Neutrophil (primary cell): ENCODE results near the gene WDFY4.

Source experiments
- H3K27ac ChIP-seq: fragments of 200-600 bp; sonication (generic); 2 replicates; pipeline ENCODE4 v1.5.1; 2016; ENCODE audit warnings: mild to moderate bottlenecking, moderate library complexity
- H3K27me3 ChIP-seq: fragments of 200-600 bp; sonication (generic); 2 replicates; pipeline ENCODE4 v1.6.0; 2016; ENCODE audit warnings: mild to moderate bottlenecking
- H3K36me3 ChIP-seq: fragments of 200-600 bp; sonication (generic); 2 replicates; pipeline ENCODE4 v1.5.1; 2017
- H3K4me1 ChIP-seq, 2 experiments: fragments of 200-600 bp in 1 of 2; sonication (generic) in 1 of 2; 1 replicate in 1 of 2; 2 replicates in 1 of 2; pipeline versions ENCODE4 v1.5.1 to v1.6.1; 2013 to 2016; ENCODE audit warnings: low read depth in 1 of 2, low read length in 1 of 2, mild to moderate bottlenecking in 1 of 2, moderate library complexity in 1 of 2; ENCODE audit not compliant: control insufficient read depth in 1 of 2, insufficient read depth in 1 of 2
- H3K4me3 ChIP-seq, 2 experiments: fragments of 200-600 bp in 1 of 2; sonication (generic) in 1 of 2; 1 replicate in 1 of 2; 2 replicates in 1 of 2; pipeline ENCODE4 v1.5.1; 2013 to 2016; ENCODE audit warnings: low read depth in 1 of 2, low read length in 1 of 2, mild to moderate bottlenecking in 1 of 2, moderate library complexity in 1 of 2
- H3K9me3 ChIP-seq: fragments of 200-600 bp; sonication (generic); 2 replicates; pipeline ENCODE4 v1.5.1; 2016
- TF ChIP-seq, protein P1 (sequence below): fragments of 200-600 bp; sonication (generic); IDR thresholded peaks from 2 replicates; pipeline ENCODE4 v1.5.1; 2016; ENCODE audit warnings: antibody characterized with exemption

WDFY4 gene

DNA sequence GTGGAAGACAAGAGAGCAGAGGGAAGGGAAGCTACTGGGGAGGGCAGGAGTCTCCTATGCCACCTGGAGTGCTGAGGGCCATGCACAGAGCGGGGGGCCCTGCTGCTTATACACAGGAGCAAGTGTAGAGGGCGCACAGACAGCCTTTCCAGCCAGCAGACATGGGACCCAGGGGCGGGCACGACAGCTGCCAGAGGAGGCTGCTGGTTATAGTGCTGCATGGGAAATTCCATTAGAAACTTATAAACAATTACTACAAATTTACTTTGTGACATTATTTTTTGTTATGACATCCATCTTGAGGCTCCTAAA lies 90.5 kb downstream of the WDFY4 start:
- Histone ChIP-seq H3K9me3 (no peaks in the 10 kb centered on the region), H3K27ac (no peak overlapping the region), H3K36me3 (peaks cover 71% of the 10 kb centered on the region), H3K4me1 (no peaks in the 10 kb centered on the region), H3K4me3 (no peak overlapping the region), H3K27me3 (no peaks in the 10 kb centered on the region)
- TF ChIP-seq, protein P1, sequence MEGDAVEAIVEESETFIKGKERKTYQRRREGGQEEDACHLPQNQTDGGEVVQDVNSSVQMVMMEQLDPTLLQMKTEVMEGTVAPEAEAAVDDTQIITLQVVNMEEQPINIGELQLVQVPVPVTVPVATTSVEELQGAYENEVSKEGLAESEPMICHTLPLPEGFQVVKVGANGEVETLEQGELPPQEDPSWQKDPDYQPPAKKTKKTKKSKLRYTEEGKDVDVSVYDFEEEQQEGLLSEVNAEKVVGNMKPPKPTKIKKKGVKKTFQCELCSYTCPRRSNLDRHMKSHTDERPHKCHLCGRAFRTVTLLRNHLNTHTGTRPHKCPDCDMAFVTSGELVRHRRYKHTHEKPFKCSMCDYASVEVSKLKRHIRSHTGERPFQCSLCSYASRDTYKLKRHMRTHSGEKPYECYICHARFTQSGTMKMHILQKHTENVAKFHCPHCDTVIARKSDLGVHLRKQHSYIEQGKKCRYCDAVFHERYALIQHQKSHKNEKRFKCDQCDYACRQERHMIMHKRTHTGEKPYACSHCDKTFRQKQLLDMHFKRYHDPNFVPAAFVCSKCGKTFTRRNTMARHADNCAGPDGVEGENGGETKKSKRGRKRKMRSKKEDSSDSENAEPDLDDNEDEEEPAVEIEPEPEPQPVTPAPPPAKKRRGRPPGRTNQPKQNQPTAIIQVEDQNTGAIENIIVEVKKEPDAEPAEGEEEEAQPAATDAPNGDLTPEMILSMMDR = no peak

DNA sequence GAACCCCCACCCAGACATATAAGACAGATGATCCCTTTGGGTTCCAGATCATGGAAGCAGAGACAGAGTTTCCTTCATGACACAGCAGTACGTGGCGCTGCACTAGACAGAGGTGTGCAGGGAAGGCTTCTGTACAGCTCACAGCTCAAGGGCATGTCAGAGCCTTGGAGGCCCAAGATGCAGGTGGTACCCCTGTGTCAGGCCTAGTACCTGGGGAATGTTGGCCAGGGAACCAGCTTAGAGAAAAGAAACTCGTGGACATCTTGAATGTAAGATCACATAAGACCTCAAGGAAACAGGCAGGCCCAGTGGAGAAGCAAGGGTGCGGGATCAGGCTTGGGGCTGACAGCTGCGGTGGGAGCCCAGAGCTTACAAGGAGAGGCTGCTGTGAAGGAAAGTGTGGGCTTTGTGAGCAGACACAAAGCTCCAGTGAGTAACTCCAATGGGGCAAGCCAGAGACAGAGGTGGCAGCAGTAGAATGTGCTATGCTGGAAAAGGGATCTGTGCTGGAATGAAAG lies 91.4 kb downstream of the WDFY4 start:
- Histone ChIP-seq H3K27ac (no peak overlapping the region), H3K27me3 (no peaks in the 10 kb centered on the region), H3K4me3 (no peak overlapping the region), H3K9me3 (no peaks in the 10 kb centered on the region), H3K36me3 (peaks cover 80% of the 10 kb centered on the region), H3K4me1 (no peaks in the 10 kb centered on the region)
- TF ChIP-seq, protein P1 = no peak

DNA sequence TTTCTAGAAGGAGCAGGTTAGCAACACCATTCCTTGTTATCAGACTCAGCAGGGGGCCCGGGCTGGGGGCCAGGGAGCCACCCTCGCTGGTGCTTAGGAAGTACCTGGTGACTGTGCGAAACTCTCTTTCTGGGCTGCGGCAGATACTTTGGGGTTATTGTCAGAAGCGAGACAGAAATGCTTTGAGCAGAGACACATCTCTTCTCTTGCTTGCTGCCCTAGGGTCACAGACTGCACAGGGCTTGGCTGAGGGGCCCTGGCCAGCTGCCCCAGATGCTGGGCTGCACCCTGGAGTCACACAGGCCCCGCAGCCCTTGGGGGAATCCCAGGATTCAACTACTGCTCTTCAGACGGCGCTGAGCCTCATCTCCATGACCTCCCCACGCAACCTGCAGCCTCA lies 91.9 kb downstream of the WDFY4 start:
- Histone ChIP-seq H3K4me3 (no peak overlapping the region), H3K27ac (no peak overlapping the region), H3K9me3 (no peaks in the 10 kb centered on the region), H3K27me3 (no peaks in the 10 kb centered on the region), H3K36me3 (peaks cover 84% of the 10 kb centered on the region), H3K4me1 (no peaks in the 10 kb centered on the region)
- TF ChIP-seq, protein P1 = no peak

DNA sequence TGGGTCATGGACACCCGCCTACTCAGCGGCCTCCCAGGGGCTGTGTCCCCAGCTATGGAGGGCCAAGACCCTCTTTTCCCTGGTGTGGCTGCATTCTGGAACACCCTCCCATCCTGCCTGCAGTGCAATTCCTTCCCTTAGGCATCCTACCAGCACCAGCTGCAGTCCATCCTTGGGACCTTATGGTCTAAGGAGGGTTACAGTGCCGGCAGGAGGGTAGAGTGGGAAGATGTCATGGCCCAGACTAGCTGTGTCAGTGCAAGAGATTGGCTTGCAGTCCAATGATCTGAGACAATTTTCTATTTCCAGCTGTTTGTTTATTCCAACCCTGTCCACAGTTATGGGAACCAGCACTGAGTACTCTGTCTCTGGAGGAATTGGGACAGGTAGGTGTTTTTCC lies 92.4 kb downstream of the WDFY4 start:
- TF ChIP-seq, protein P1 = no peak
- Histone ChIP-seq H3K4me1 (no peaks in the 10 kb centered on the region), H3K27ac (no peak overlapping the region), H3K27me3 (no peaks in the 10 kb centered on the region), H3K4me3 (no peak overlapping the region), H3K36me3 (peaks cover 90% of the 10 kb centered on the region), H3K9me3 (no peaks in the 10 kb centered on the region)

DNA sequence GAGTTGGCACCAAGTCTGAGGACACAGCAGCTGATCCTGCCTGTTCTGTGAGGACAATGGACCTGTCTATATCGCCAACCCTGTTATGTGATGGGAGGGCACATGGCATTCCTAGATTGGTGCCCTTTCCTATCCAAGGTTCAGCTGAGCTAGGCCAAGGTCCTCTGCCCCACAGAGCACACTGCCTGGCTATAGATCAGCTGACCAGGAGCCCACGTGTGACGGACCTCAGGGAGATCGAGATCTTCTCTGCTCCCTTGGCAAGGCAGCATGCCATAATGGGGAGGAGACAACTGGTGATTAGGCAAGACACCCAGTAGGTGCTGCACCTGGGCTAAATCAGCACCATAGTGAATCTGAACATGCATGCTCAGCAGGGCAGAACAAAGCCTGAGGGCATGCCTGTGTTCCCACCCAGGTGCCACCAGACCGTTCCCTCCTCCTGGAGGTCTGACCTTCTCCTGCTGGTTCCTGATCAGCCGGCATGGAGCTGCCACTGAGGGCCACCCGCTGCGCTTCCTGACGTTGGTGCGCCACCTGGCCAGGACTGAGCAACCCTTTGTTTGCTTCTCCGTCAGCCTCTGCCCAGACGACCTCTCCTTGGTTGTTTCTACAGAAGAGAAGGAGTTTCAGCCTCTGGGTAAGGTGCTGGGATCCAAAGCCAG lies 93.7 kb downstream of the WDFY4 start:
- Histone ChIP-seq H3K4me3 (no peak overlapping the region), H3K27ac (peak overlapping the region; percentile 18), H3K36me3 (peaks cover 97% of the 10 kb centered on the region), H3K9me3 (no peaks in the 10 kb centered on the region), H3K4me1 (no peaks in the 10 kb centered on the region), H3K27me3 (no peaks in the 10 kb centered on the region)
- TF ChIP-seq, protein P1 = no peak

DNA sequence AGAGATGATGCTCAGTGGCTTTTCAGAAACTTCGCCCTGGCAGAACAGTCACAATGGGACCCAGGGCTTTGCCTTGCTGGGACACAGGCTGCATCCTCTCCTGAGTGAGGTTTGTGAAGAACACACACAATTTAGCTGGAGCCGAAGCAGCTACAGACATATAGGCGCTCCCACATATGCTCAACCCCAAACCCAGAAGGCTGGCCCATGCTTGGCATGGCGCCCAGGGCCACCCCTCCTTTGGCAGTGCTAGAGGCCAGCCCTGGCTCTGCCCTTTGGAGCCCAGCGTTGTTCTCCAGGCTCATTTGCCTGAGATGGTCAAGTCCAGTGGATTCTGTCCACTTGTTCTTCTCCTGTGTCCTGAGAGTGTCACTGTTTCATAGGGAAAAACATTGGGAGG lies 94.4 kb downstream of the WDFY4 start:
- TF ChIP-seq, protein P1 = no peak
- Histone ChIP-seq H3K27me3 (no peaks in the 10 kb centered on the region), H3K9me3 (no peaks in the 10 kb centered on the region), H3K27ac (no peak overlapping the region), H3K36me3 (peaks cover 89% of the 10 kb centered on the region), H3K4me1 (no peaks in the 10 kb centered on the region), H3K4me3 (no peak overlapping the region)
